Keratinocyte (primary cell): ENCODE measurements around the gene IRX4. TPM values are rescaled to one million over a fixed set of nuclear protein-coding genes. Genes with fewer than 3 reads are reported as not detected.

ENCODE experiments used
- DNase-seq: peaks from one replicate; pipeline ENCODE4 v3.0.0-alpha.2; 2011; ENCODE audit warnings: low read depth, missing footprints, low spot score
- FAIRE-seq: peaks from 2 replicates; lab custom pipeline; 2011; peaks lifted over from hg19 to GRCh38; lab: Jason Lieb, UNC
- H2AFZ ChIP-seq: 2 replicates; pipeline ENCODE4 v1.6.0; 2012; ENCODE audit warnings: low read length, control low read depth, inconsistent platforms; ENCODE audit not compliant: control insufficient read depth
- H3K27ac ChIP-seq: 2 replicates; pipeline ENCODE4 v1.5.1; 2011; ENCODE audit warnings: low read length; ENCODE audit not compliant: control insufficient read depth, insufficient read depth
- H3K27me3 ChIP-seq: 3 replicates; pipeline ENCODE4 v1.6.0; 2011; ENCODE audit warnings: low read length; ENCODE audit not compliant: control insufficient read depth, insufficient read depth; ENCODE audit errors: extremely low read depth
- H3K36me3 ChIP-seq, 2 experiments: 2 replicates in 1 of 2; 3 replicates in 1 of 2; pipeline ENCODE4 v1.5.1; 2011; ENCODE audit warnings: low read length in 2 of 2, mild to moderate bottlenecking in 1 of 2; ENCODE audit not compliant: control insufficient read depth in 2 of 2, insufficient read depth in 2 of 2; ENCODE audit errors: extremely low read depth in 1 of 2
- H3K4me1 ChIP-seq: 3 replicates; pipeline ENCODE4 v1.5.1; 2011; ENCODE audit warnings: low read length; ENCODE audit not compliant: control insufficient read depth, insufficient read depth; ENCODE audit errors: extremely low read depth
- H3K4me2 ChIP-seq: 3 replicates; pipeline ENCODE4 v1.6.0; 2011; ENCODE audit warnings: low read depth, low read length; ENCODE audit not compliant: control insufficient read depth, insufficient read depth; ENCODE audit errors: extremely low read depth
- H3K4me3 ChIP-seq, 3 experiments: fragments of 200-600 bp in 1 of 3; sonication (generic) in 1 of 3; 2 replicates in 2 of 3; 3 replicates in 1 of 3; pipeline ENCODE4 v1.5.1; 2011 to 2016; ENCODE audit warnings: low read length in 3 of 3, mild to moderate bottlenecking in 3 of 3, control low read depth in 2 of 3, inconsistent platforms in 1 of 3, low read depth in 1 of 3, mixed read lengths in 1 of 3, mixed run types in 1 of 3, moderate library complexity in 1 of 3; ENCODE audit not compliant: control insufficient read depth in 2 of 3, insufficient read depth in 2 of 3; ENCODE audit errors: extremely low read depth in 1 of 3
- H3K79me2 ChIP-seq: 2 replicates; pipeline ENCODE4 v1.6.0; 2012; ENCODE audit warnings: low read length; ENCODE audit not compliant: control insufficient read depth, insufficient read depth
- H3K9ac ChIP-seq: 3 replicates; pipeline ENCODE4 v1.6.0; 2011; ENCODE audit warnings: low read length; ENCODE audit not compliant: control insufficient read depth, insufficient read depth; ENCODE audit errors: extremely low read depth
- H3K9me1 ChIP-seq: 3 replicates; pipeline ENCODE4 v1.6.0; 2011; ENCODE audit warnings: low read length; ENCODE audit not compliant: control insufficient read depth, insufficient read depth; ENCODE audit errors: extremely low read depth
- H3K9me3 ChIP-seq: 2 replicates; pipeline ENCODE4 v1.5.1; 2012; ENCODE audit warnings: low read depth, low read length; ENCODE audit not compliant: control insufficient read depth
- H4K20me1 ChIP-seq: 3 replicates; pipeline ENCODE4 v1.6.0; 2011; ENCODE audit warnings: low read length; ENCODE audit not compliant: control insufficient read depth, insufficient read depth; ENCODE audit errors: extremely low read depth
- EZH2 ChIP-seq: IDR thresholded peaks from one replicate; pipeline ENCODE4 v1.6.1; 2012; ENCODE audit warnings: inconsistent platforms, mild to moderate bottlenecking, low read length, moderate library complexity
- dilution Hi-C: fragments of 300-500 bp; cut with MboI; formaldehyde crosslinking; loops from one replicate; pipeline ENCODE4 v1.7.0; 2020; ENCODE audit warnings: low sequenced_read_pairs; ENCODE audit not compliant: extremely low pct_ligation_motif_present
- polyA plus RNA-seq, 5 experiments: library from polyadenylated mRNA; depleted of rRNA in 3 of 5; stranded (reverse) in 3 of 5; stranded (forward) in 1 of 5; unstranded in 1 of 5; fragments of >200 nt; gene quantifications; 1 replicate in 1 of 5; 2 replicates in 3 of 5; 3 replicates in 1 of 5; pipeline versions ENCODE4 v1.2.1 to v1.2.3, GENCODE V29; 2011 to 2012; ENCODE audit warnings: missing spikeins in 2 of 5, low read depth in 1 of 5, low replicate concordance in 1 of 5
- TF ChIP-seq, protein P1 (sequence below), 3 experiments: IDR thresholded peaks in 1 of 3; conservative IDR thresholded peaks in 1 of 3; optimal IDR thresholded peaks in 1 of 3; 2 replicates in 2 of 3; 3 replicates in 1 of 3; pipeline versions ENCODE3 to v1.5.1; 2011; ENCODE audit warnings: low read length in 3 of 3, mild to moderate bottlenecking in 3 of 3, moderate library complexity in 2 of 3, control low read depth in 1 of 3, inconsistent platforms in 1 of 3; ENCODE audit not compliant: insufficient read depth in 2 of 3; ENCODE audit errors: extremely low read depth in 1 of 3

Gene IRX4
- polyA plus RNA-seq, 1 donor (not counting 4 experiments of a cell fraction or from before 2014, with no cell fraction given), result 18.2 TPM

DNA sequence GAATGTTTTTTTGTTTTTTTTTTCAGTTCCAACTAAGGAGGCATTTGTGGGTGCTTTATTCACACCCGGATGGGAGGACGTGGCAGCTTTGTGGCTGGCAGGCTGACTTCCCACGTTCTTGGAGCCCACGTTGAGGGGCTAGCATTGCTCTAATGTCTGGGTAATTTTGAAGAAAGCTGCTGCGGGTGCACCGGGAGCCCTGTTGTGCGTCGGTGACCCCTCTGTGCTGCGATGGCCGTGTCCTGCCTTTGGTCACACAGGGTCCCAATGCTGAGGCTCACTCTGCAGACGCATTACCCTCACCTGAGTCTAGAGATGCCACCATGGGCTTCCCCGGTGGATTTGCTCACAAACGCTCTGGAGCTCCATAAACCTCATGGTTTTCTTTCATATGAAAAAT, 47.3 kb downstream of the IRX4 start:
- dilution Hi-C loops, result no loop called here
- TF ChIP-seq, protein P1, sequence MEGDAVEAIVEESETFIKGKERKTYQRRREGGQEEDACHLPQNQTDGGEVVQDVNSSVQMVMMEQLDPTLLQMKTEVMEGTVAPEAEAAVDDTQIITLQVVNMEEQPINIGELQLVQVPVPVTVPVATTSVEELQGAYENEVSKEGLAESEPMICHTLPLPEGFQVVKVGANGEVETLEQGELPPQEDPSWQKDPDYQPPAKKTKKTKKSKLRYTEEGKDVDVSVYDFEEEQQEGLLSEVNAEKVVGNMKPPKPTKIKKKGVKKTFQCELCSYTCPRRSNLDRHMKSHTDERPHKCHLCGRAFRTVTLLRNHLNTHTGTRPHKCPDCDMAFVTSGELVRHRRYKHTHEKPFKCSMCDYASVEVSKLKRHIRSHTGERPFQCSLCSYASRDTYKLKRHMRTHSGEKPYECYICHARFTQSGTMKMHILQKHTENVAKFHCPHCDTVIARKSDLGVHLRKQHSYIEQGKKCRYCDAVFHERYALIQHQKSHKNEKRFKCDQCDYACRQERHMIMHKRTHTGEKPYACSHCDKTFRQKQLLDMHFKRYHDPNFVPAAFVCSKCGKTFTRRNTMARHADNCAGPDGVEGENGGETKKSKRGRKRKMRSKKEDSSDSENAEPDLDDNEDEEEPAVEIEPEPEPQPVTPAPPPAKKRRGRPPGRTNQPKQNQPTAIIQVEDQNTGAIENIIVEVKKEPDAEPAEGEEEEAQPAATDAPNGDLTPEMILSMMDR (optimal IDR thresholded peaks at IDR 0.05 in 1 of 3, IDR thresholded peaks at IDR 0.05 in 1 of 3, conservative IDR thresholded peaks at IDR 0.05 in 1 of 3; ENCODE audit: extremely low read depth in 1 of 3, insufficient read depth in 2 of 3, low read length in 3 of 3), result no peak
- TF ChIP-seq EZH2, result no peak
- DNase-seq, result no peak
- Histone ChIP-seq H3K79me2 (no peaks in the 10 kb centered on the region), H3K27ac (no peak overlapping the region), H3K9me1 (no peaks in the 10 kb centered on the region), H4K20me1 (no peaks in the 10 kb centered on the region), H3K9me3 (no peaks in the 10 kb centered on the region), H3K36me3 (no peaks in the 10 kb centered on the region), H3K4me2 (no peak overlapping the region), H3K9ac (no peak overlapping the region), H3K4me3 (no peak overlapping the region), H3K27me3 (peaks cover 5% of the 10 kb centered on the region), H2AFZ (no peak overlapping the region), H3K4me1 (no peaks in the 10 kb centered on the region)
- FAIRE-seq, result no peak

DNA sequence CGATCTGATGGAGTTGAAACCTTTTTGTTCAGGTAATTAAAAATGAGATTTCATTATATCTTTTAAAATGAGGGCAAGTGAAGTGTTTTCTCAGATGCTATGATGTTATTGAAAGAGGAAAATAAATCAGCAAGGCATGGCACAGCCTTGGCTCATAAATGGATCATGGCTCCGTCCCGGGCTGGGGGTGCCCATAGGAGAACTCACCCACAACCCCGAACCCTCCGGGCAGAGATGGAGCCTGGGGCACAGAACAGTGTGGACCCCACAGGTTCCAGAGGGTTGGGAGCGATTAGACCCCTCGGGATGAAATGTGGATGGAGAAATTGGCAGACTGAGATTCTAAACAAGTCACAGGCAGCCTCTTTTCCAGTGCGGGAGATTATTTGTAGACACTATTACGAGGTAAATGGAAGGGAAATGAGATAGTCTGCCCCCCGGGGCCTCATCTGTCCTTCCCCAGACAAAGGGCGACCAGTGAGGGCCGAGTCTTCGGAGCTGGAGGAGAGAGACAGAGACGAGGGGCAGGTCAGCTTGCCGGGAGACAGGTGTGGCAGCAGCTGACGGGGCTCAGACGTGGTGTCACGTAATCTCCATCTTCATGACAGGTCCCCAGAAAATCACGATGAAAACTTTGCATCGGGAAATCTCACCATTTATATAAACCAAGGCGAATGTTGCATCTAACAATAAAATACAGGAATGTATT, 47.9 kb downstream of the IRX4 start:
- no peak for TF ChIP-seq EZH2
- TF ChIP-seq, protein P1 (optimal IDR thresholded peaks at IDR 0.05 in 1 of 3, IDR thresholded peaks at IDR 0.05 in 1 of 3, conservative IDR thresholded peaks at IDR 0.05 in 1 of 3; ENCODE audit: extremely low read depth in 1 of 3, insufficient read depth in 2 of 3, low read length in 3 of 3), result no peak
- H3K36me3 ChIP-seq, result no peaks in the 10 kb centered on the region
- dilution Hi-C loops, result no loop called here
- H3K27me3 ChIP-seq, result peaks cover 5% of the 10 kb centered on the region
- no peaks in the 10 kb centered on the region for H3K9me1 ChIP-seq
- no peak overlapping the region for H3K4me2 ChIP-seq
- no peaks in the 10 kb centered on the region for H3K79me2 ChIP-seq
- H3K4me3 ChIP-seq, result no peak overlapping the region
- no peaks in the 10 kb centered on the region for H4K20me1 ChIP-seq
- FAIRE-seq (no peak), DNase-seq (no peak)
- no peaks in the 10 kb centered on the region for H3K9me3 ChIP-seq
- no peaks in the 10 kb centered on the region for H3K4me1 ChIP-seq
- no peak overlapping the region for H3K27ac ChIP-seq
- H2AFZ ChIP-seq, result no peak overlapping the region
- H3K9ac ChIP-seq, result no peak overlapping the region
